Trophoblast cell (in vitro differentiated cells and primary cell): ENCODE results near the gene GDF9.
A peak's percentile ranks its signal among the peaks of the same experiment; 100 is the strongest.

ENCODE experiments used
- DNase-seq, 2 donors: peaks; one replicate each; pipeline ENCODE4 v3.0.0-alpha.2; 2016
- H2AFZ ChIP-seq: 2 replicates; pipeline ENCODE4 v1.6.1; 2013; ENCODE audit warnings: low read length, moderate library complexity, mild to moderate bottlenecking; ENCODE audit not compliant: insufficient read depth, poor library complexity
- H2AK5ac ChIP-seq: 2 replicates; pipeline ENCODE4 v1.6.1; 2013; ENCODE audit warnings: mild to moderate bottlenecking, low read length
- H2BK120ac ChIP-seq: 2 replicates; pipeline ENCODE4 v1.6.1; 2013; ENCODE audit warnings: low read length, mild to moderate bottlenecking, moderate library complexity; ENCODE audit not compliant: insufficient read depth, poor library complexity
- H2BK12ac ChIP-seq: 2 replicates; pipeline ENCODE4 v1.6.1; 2013; ENCODE audit warnings: mild to moderate bottlenecking, low read length, moderate library complexity
- H2BK5ac ChIP-seq: 2 replicates; pipeline ENCODE4 v1.6.1; 2013; ENCODE audit warnings: low read length, low read depth, moderate library complexity, mild to moderate bottlenecking; ENCODE audit not compliant: poor library complexity
- H3K14ac ChIP-seq: 2 replicates; pipeline ENCODE4 v1.6.1; 2013; ENCODE audit warnings: mild to moderate bottlenecking, low read length
- H3K18ac ChIP-seq: 2 replicates; pipeline ENCODE4 v1.6.1; 2013; ENCODE audit warnings: mild to moderate bottlenecking, low read length
- H3K23ac ChIP-seq: 2 replicates; pipeline ENCODE4 v1.6.1; 2013; ENCODE audit warnings: low read length
- H3K27ac ChIP-seq: 2 replicates; pipeline ENCODE4 v1.5.1; 2013; ENCODE audit warnings: low read depth, mild to moderate bottlenecking, inconsistent platforms, low read length, moderate library complexity
- H3K27me3 ChIP-seq: 2 replicates; pipeline ENCODE4 v1.6.1; 2013; ENCODE audit warnings: inconsistent platforms, mild to moderate bottlenecking, low read length, moderate library complexity; ENCODE audit not compliant: insufficient read depth
- H3K36me3 ChIP-seq, 2 experiments: 1 replicate in 1 of 2; 2 replicates in 1 of 2; pipeline ENCODE4 v1.6.1; 2013; ENCODE audit warnings: low read length in 2 of 2, mild to moderate bottlenecking in 2 of 2, moderate library complexity in 1 of 2; ENCODE audit not compliant: insufficient read depth in 2 of 2, control insufficient read depth in 1 of 2
- H3K4ac ChIP-seq: 2 replicates; pipeline ENCODE4 v1.6.1; 2013; ENCODE audit warnings: low read depth, mild to moderate bottlenecking, low read length, moderate library complexity
- H3K4me1 ChIP-seq, 2 experiments: 1 replicate in 1 of 2; 2 replicates in 1 of 2; pipeline ENCODE4 v1.6.1; 2013; ENCODE audit warnings: low read length in 2 of 2, mild to moderate bottlenecking in 2 of 2, moderate library complexity in 1 of 2; ENCODE audit not compliant: insufficient read depth in 2 of 2, control insufficient read depth in 1 of 2
- H3K4me2 ChIP-seq: 2 replicates; pipeline ENCODE4 v1.6.1; 2013; ENCODE audit warnings: inconsistent platforms, mild to moderate bottlenecking, low read length, moderate library complexity
- H3K4me3 ChIP-seq: 2 replicates; pipeline ENCODE4 v1.5.1; 2013; ENCODE audit warnings: mild to moderate bottlenecking, low read depth, low read length, inconsistent platforms
- H3K79me1 ChIP-seq: one replicate; pipeline ENCODE4 v1.6.1; 2013; ENCODE audit warnings: low read length
- H3K79me2 ChIP-seq: 2 replicates; pipeline ENCODE4 v1.6.1; 2013; ENCODE audit warnings: low read length, mild to moderate bottlenecking; ENCODE audit not compliant: control insufficient read depth, insufficient read depth, poor library complexity
- H3K9ac ChIP-seq: 2 replicates; pipeline ENCODE4 v1.6.1; 2013; ENCODE audit warnings: mild to moderate bottlenecking, low read length
- H3K9me3 ChIP-seq: 2 replicates; pipeline ENCODE4 v1.6.1; 2013; ENCODE audit warnings: low read depth, mild to moderate bottlenecking, control low read depth, inconsistent platforms, low read length; ENCODE audit not compliant: insufficient read depth
- H4K12ac ChIP-seq: 2 replicates; pipeline ENCODE4 v1.6.1; 2013; ENCODE audit warnings: low read depth, mild to moderate bottlenecking, low read length, moderate library complexity
- H4K8ac ChIP-seq: 2 replicates; pipeline ENCODE4 v1.6.1; 2013; ENCODE audit warnings: low read depth, mild to moderate bottlenecking, low read length, moderate library complexity
- H4K91ac ChIP-seq: one replicate; pipeline ENCODE4 v1.6.1; 2013; ENCODE audit warnings: low read depth, mild to moderate bottlenecking, low read length, moderate library complexity
- WGBS: extraction: QIAGEN DNeasy Blood & Tissue Kit; methylation state at CpG from one replicate; pipeline ENCODE4 v1.1.7; 2013; ENCODE audit warnings: missing lambda C conversion rate; ENCODE audit not compliant: insufficient read length, insufficient coverage; ENCODE audit errors: extremely low coverage; 5-methylcytosine and 5-hydroxymethylcytosine counted together

GDF9 gene

GRCh38 chr5:132848270-132848669 is 18.0 kb downstream of the GDF9 start:
- no peak overlapping the region for H4K12ac ChIP-seq
- H2BK12ac ChIP-seq: no peak overlapping the region
- no peak overlapping the region for H2BK120ac ChIP-seq
- H3K4ac ChIP-seq: no peak overlapping the region
- no peaks in the 10 kb centered on the region for H3K36me3 ChIP-seq
- no peaks in the 10 kb centered on the region for H3K79me2 ChIP-seq
- H3K23ac ChIP-seq: no peak overlapping the region
- no peak overlapping the region for H3K4me2 ChIP-seq
- H4K8ac ChIP-seq: no peak overlapping the region
- no peak overlapping the region for H3K4me3 ChIP-seq
- no peak overlapping the region for H2AFZ ChIP-seq
- H4K91ac ChIP-seq: no peak overlapping the region
- no peaks in the 10 kb centered on the region for H3K4me1 ChIP-seq
- WGBS: no CpG with 5 or more reads among the region's 8 CpGs
- H2BK5ac ChIP-seq: no peak overlapping the region
- H2AK5ac ChIP-seq: no peak overlapping the region
- H3K9me3 ChIP-seq: no peaks in the 10 kb centered on the region
- H3K14ac ChIP-seq: no peak overlapping the region
- no peak overlapping the region for H3K27ac ChIP-seq
- H3K18ac ChIP-seq: no peak overlapping the region
- H3K79me1 ChIP-seq: no peaks in the 10 kb centered on the region
- no peak for DNase-seq
- H3K27me3 ChIP-seq: no peaks in the 10 kb centered on the region
- H3K9ac ChIP-seq: no peak overlapping the region

- no peak overlapping the region for H4K12ac ChIP-seq
- H3K4ac ChIP-seq: no peak overlapping the region
- no peak overlapping the region for H2BK12ac ChIP-seq
- H3K23ac ChIP-seq: no peak overlapping the region
- no peak overlapping the region for H4K91ac ChIP-seq
- H3K9ac ChIP-seq: no peak overlapping the region
- H3K27me3 ChIP-seq: no peaks in the 10 kb centered on the region
- no peak overlapping the region for H2BK5ac ChIP-seq
- no peak overlapping the region for H4K8ac ChIP-seq
- H2AK5ac ChIP-seq: no peak overlapping the region
- no peaks in the 10 kb centered on the region for H3K9me3 ChIP-seq
- no peaks in the 10 kb centered on the region for H3K79me1 ChIP-seq
- H2AFZ ChIP-seq: no peak overlapping the region
- DNase-seq: peak; percentile 63 to 68
- no peak overlapping the region for H3K4me3 ChIP-seq
- H2BK120ac ChIP-seq: no peak overlapping the region
- H3K36me3 ChIP-seq: no peaks in the 10 kb centered on the region
- H3K79me2 ChIP-seq: no peaks in the 10 kb centered on the region
- no CpG with 5 or more reads among the region's 4 CpGs for WGBS
- peaks cover 0 to 5% of the 10 kb centered on the region in 2 experiments for H3K4me1 ChIP-seq
- no peak overlapping the region for H3K27ac ChIP-seq
- H3K4me2 ChIP-seq: no peak overlapping the region
- no peak overlapping the region for H3K14ac ChIP-seq
- H3K18ac ChIP-seq: no peak overlapping the region
These were observed 25.0 kb downstream of the GDF9 start for GRCh38 chr5:132841305-132841704.

- Histone ChIP-seq H3K4me3 (no peak overlapping the region), H3K18ac (no peak overlapping the region), H4K8ac (no peak overlapping the region), H3K27me3 (no peaks in the 10 kb centered on the region), H4K91ac (no peak overlapping the region), H2AFZ (no peak overlapping the region), H3K23ac (no peak overlapping the region), H3K9ac (no peak overlapping the region), H2BK12ac (no peak overlapping the region), H3K9me3 (no peaks in the 10 kb centered on the region), H3K36me3 (no peaks in the 10 kb centered on the region), H2BK120ac (no peak overlapping the region), H2AK5ac (no peak overlapping the region), H3K4me1 (peaks cover 0 to 5% of the 10 kb centered on the region in 2 experiments), H3K27ac (no peak overlapping the region), H3K14ac (no peak overlapping the region), H3K79me1 (no peaks in the 10 kb centered on the region), H3K4me2 (no peak overlapping the region), H3K4ac (no peak overlapping the region), H3K79me2 (no peaks in the 10 kb centered on the region), H2BK5ac (no peak overlapping the region), H4K12ac (no peak overlapping the region)
- whole genome bisulfite sequencing: no CpG with 5 or more reads among the region's 1 CpG
- DNase-seq: no peak
These were observed 25.4 kb downstream of the GDF9 start for GRCh38 chr5:132840896-132841295.

DNA sequence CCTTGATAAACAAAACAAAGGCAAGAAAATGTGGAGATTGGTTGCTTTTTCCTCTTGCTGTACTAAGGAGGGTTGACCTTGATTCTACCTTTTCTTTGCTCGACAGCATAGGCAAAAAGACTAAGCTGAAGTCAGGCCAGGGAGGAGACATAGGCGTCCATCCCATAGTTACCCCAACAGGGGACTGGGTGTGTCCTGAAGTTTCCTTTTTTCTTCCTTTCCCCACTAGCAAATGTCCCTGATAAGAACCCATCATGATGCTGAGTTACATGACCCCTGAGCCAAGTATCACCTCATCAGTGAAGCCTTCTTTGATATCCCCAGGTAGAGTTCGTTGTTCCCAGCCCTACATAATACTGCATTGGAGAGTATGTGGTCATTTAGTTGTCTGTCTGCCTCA is 26.0 kb downstream of the GDF9 start:
- no peak overlapping the region for H3K9ac ChIP-seq
- H2BK120ac ChIP-seq: no peak overlapping the region
- H3K79me2 ChIP-seq: no peaks in the 10 kb centered on the region
- H3K4me2 ChIP-seq: no peak overlapping the region
- no peaks in the 10 kb centered on the region for H3K36me3 ChIP-seq
- H4K91ac ChIP-seq: no peak overlapping the region
- no peak overlapping the region for H2AK5ac ChIP-seq
- no peak overlapping the region for H4K12ac ChIP-seq
- H3K4ac ChIP-seq: no peak overlapping the region
- no peak overlapping the region for H3K18ac ChIP-seq
- no peak overlapping the region for H2BK5ac ChIP-seq
- H3K23ac ChIP-seq: no peak overlapping the region
- no peak for DNase-seq
- H4K8ac ChIP-seq: no peak overlapping the region
- H3K4me1 ChIP-seq: peaks cover 0 to 5% of the 10 kb centered on the region in 2 experiments
- no peaks in the 10 kb centered on the region for H3K9me3 ChIP-seq
- no peak overlapping the region for H2AFZ ChIP-seq
- H2BK12ac ChIP-seq: no peak overlapping the region
- no peaks in the 10 kb centered on the region for H3K27me3 ChIP-seq
- H3K14ac ChIP-seq: no peak overlapping the region
- no peaks in the 10 kb centered on the region for H3K79me1 ChIP-seq
- no peak overlapping the region for H3K4me3 ChIP-seq
- no CpG with 5 or more reads among the region's 3 CpGs for WGBS
- H3K27ac ChIP-seq: no peak overlapping the region
